BJ (cell line): ENCODE data around the gene SATL1. TPM values are rescaled to one million over a fixed set of nuclear protein-coding genes. Genes with fewer than 3 reads are reported as not detected.

Source experiments
- CTCF ChIA-PET: fragments of 350-600 bp; formaldehyde crosslinking; extraction: SDS; loops from one replicate; lab custom pipeline; 2021; ENCODE audit warnings: antibody characterized with exemption, inconsistent platforms; lab: Yijun Ruan, JAX
- POLR2A ChIA-PET: fragments of 300-600 bp; sonication (Branson Sonifier 250); formaldehyde crosslinking; extraction: SDS; loops from one replicate; lab custom pipeline; 2021; ENCODE audit warnings: antibody characterized with exemption; lab: Charles Lee
- DNase-seq: peaks from one replicate; pipeline ENCODE4 v3.0.0-alpha.2; 2011; ENCODE audit warnings: low read depth
- H3K27me3 ChIP-seq: 2 replicates; pipeline ENCODE4 v1.6.0; 2011; ENCODE audit warnings: low read length; ENCODE audit not compliant: control insufficient read depth, insufficient read depth
- H3K36me3 ChIP-seq: 2 replicates; pipeline ENCODE4 v1.5.1; 2011; ENCODE audit warnings: low read length; ENCODE audit not compliant: control insufficient read depth, insufficient read depth
- H3K4me3 ChIP-seq: 2 replicates; pipeline ENCODE4 v1.5.1; 2011; ENCODE audit warnings: low read depth, mild to moderate bottlenecking, control low read depth, low read length
- CTCF ChIP-seq: IDR thresholded peaks from 2 replicates; pipeline ENCODE4 v1.5.1; 2011; ENCODE audit warnings: low read depth, mild to moderate bottlenecking, control low read depth, inconsistent platforms, low read length, moderate library complexity; ENCODE audit not compliant: insufficient read depth
- polyA plus RNA-seq: library from polyadenylated mRNA; depleted of rRNA; stranded (reverse); fragments of >200 nt; gene quantifications from 2 replicates; pipeline ENCODE4 v1.2.3, GENCODE V29; 2011

The SATL1 gene
- polyA plus RNA-seq, 1 experiment: not detected

- Histone ChIP-seq H3K27me3 (no peaks in the 10 kb centered on the region), H3K4me3 (no peak overlapping the region), H3K36me3 (no peaks in the 10 kb centered on the region)
- DNase-seq: no peak
- no peak for TF ChIP-seq CTCF
- POLR2A ChIA-PET: no interaction called here
- CTCF ChIA-PET: interaction anchor here (1.1 to 1.5 kb wide), 2 partner anchors 29 to 431 kb away, joined by 3 read pairs; no protein-coding TSS in a partner anchor
These were observed 131.3 kb downstream of the SATL1 start for GRCh38 chrX:85112293-85112692.

GRCh38 chrX:85111347-85111746, 132.2 kb downstream of the SATL1 start:
- ChIA-PET POLR2A (no interaction called here), CTCF (interaction anchor here (0.8 to 1.6 kb wide), 6 partner anchors 10 to 432 kb away, joined by 3 to 5 read pairs (median 4); no protein-coding TSS in a partner anchor)
- H3K27me3 ChIP-seq: no peaks in the 10 kb centered on the region
- TF ChIP-seq CTCF: peak; percentile 58
- no peak overlapping the region for H3K4me3 ChIP-seq
- H3K36me3 ChIP-seq: no peaks in the 10 kb centered on the region
- DNase-seq: no peak

GRCh38 chrX:85109235-85109634, 134.3 kb downstream of the SATL1 start:
- DNase-seq: no peak

GRCh38 chrX:85108165-85108564, 135.4 kb downstream of the SATL1 start:
- DNase-seq: no peak
- no peak overlapping the region for H3K4me3 ChIP-seq
- ChIA-PET CTCF (no interaction called here), POLR2A (no interaction called here)
- no peaks in the 10 kb centered on the region for H3K27me3 ChIP-seq
- no peak for TF ChIP-seq CTCF
- no peaks in the 10 kb centered on the region for H3K36me3 ChIP-seq

More at GRCh38 chrX:85109235-85109634, 134.3 kb downstream of the SATL1 start:
- no peaks in the 10 kb centered on the region for H3K36me3 ChIP-seq
- CTCF ChIA-PET: interaction anchor here (1.4 kb wide), 1 partner anchor 9 kb away, joined by 3 read pairs; no protein-coding TSS in a partner anchor
- H3K27me3 ChIP-seq: no peaks in the 10 kb centered on the region
- 0 out of 2 replicates have a peak, but pooled peaks have one; percentile 19 for TF ChIP-seq CTCF
- POLR2A ChIA-PET: no interaction called here
- no peak overlapping the region for H3K4me3 ChIP-seq

GRCh38 chrX:85107407-85107806, 136.2 kb downstream of the SATL1 start:
- TF ChIP-seq CTCF: no peak
- ChIA-PET CTCF (no interaction called here), POLR2A (no interaction called here)
- Histone ChIP-seq H3K36me3 (no peaks in the 10 kb centered on the region), H3K27me3 (no peaks in the 10 kb centered on the region), H3K4me3 (no peak overlapping the region)
- DNase-seq: no peak
